Epithelial cell of esophagus (primary cell): ENCODE data around the gene HNRNPL.
"Not testable (repeated sequence)": the region's sequence is repeated elsewhere in the genome, so short reads cannot be mapped to it uniquely, and the experiment has no call there.

Experiments used
- DNase-seq: peaks from one replicate; pipeline ENCODE4 v3.0.0; 2010; ENCODE audit warnings: low read depth
- H3K4me3 ChIP-seq: 2 replicates; pipeline ENCODE4 v1.5.1; 2011; ENCODE audit warnings: mild to moderate bottlenecking, low read length, control low read depth
- TF ChIP-seq, protein P1 (sequence below): IDR thresholded peaks from 2 replicates; pipeline ENCODE4 v1.5.1; 2011; ENCODE audit warnings: low read depth, mild to moderate bottlenecking, low read length, control low read depth, inconsistent platforms; ENCODE audit not compliant: insufficient read depth; ENCODE audit errors: missing control alignments

HNRNPL gene

DNA sequence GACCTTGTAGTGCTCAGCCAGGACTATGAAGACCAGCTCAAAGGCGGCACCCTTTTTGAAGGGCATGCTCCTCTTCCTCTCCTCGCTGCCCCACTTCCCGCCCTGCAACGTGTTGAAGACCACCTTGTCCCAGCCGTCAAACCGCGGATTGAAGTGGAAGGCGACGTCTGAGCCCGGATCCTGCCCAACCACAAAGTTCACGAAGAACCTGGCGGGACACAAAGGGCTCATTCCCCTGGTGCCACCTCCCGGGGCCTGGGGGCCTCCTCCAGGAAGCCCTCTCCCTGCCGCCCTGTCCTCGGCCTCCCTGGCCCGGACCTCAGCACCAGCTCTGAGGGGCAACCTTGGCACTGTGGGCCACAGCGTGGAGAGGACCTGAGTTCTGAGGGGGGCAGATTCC, 41.0 kb downstream of the HNRNPL start:
- TF ChIP-seq, protein P1, sequence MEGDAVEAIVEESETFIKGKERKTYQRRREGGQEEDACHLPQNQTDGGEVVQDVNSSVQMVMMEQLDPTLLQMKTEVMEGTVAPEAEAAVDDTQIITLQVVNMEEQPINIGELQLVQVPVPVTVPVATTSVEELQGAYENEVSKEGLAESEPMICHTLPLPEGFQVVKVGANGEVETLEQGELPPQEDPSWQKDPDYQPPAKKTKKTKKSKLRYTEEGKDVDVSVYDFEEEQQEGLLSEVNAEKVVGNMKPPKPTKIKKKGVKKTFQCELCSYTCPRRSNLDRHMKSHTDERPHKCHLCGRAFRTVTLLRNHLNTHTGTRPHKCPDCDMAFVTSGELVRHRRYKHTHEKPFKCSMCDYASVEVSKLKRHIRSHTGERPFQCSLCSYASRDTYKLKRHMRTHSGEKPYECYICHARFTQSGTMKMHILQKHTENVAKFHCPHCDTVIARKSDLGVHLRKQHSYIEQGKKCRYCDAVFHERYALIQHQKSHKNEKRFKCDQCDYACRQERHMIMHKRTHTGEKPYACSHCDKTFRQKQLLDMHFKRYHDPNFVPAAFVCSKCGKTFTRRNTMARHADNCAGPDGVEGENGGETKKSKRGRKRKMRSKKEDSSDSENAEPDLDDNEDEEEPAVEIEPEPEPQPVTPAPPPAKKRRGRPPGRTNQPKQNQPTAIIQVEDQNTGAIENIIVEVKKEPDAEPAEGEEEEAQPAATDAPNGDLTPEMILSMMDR, result no peak
- no peak overlapping the region for H3K4me3 ChIP-seq
- no peak for DNase-seq

DNA sequence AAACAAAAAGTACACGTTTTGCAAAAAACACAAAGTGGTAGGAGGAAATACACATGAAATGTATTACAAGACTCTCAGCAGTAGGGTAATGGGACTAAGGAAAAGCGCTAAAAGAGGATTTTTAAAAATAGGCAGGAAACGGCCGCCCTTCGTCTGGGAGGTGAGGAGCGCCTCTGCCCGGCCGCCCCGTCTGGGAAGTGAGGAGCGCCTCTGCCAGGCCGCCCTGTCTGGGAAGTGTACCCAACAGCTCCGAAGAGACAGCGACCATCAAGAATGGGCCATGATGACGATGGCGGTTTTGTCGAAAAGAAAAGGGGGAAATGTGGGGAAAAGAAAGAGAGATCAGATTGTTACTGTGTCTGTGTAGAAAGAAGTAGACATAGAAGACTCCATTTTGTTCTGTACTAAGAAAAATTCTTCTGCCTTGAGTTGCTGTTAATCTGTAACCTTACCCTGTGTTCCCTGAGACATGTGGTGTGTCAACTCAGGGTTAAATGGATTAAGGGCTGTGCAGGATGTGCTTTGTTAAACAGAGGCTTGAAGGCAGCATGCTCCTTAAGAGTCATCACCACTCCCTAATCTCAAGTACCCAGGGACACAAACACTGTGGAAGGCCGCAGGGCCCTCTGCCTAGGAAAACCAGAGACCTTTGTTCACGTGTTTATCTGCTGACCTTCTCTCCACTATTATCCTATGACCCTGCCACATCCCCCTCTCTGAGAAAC, 42.2 kb downstream of the HNRNPL start:
- not testable (repeated sequence) for H3K4me3 ChIP-seq
- peak; percentile 54 for DNase-seq

DNA sequence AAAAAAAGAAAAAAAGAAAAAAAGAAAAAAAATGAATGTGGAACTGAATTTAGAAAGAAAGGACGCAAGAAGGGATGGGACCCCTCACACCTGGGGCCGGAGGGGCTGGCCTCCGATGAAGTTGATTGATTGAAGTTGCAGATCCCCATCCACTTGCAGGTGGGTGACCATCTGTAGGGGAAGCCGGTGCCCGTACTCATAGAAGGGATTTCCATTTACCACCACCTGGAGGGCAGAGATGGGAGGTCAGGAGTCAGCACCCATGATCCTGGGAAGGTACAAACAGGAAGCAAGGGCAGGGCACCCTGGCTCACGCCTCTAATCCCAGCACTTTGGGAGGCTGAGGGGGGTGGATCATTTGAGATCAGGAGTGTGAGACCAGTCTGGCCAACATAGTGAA, 43.4 kb downstream of the HNRNPL start:
- TF ChIP-seq, protein P1, result no peak
- DNase-seq, result no peak
- no peak overlapping the region for H3K4me3 ChIP-seq

DNA sequence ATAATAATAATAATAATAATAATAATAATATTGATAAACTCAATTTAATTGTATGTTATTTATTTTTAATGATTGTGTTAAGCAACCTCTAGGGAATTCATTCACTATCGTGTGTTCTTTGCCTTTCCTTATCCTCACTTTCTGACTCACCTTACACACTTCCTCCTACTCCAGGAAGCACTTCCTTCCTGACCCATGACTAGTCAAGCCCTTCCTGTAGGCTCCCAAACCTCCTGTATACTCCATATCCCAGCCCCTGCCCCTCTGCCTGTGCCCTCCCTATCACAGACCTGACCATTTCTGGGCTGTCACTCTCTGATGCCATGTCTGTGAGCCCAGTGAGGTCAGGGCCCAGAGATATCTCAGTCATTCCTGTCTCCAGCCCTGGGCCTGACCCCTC, 44.6 kb downstream of the HNRNPL start:
- DNase-seq, result peak; percentile 55
- TF ChIP-seq, protein P1, result no peak

DNA sequence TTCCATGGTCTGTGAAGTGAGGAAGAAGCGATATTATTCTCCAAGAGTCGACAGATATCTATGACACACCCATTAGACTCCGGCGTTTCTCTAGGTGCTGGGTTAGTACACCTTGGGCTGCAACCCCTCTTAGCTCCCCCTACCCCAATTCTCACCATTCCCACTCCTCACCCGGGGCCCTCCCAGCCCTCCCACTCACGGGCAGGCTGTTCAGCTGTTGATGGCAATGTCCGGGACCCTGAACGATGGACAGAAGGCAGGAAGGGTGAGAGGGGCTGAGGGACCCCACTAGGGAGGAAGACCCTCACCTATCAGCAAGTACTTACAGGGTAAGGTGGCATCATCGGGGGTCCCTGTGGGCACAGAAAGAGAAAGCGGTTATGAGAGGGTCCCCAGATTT, 46.2 kb downstream of the HNRNPL start:
- TF ChIP-seq, protein P1, result no peak
- H3K4me3 ChIP-seq, result no peak overlapping the region
- DNase-seq, result no peak

More for the DNA sequence above, 44.6 kb downstream of the HNRNPL start:
- H3K4me3 ChIP-seq, result no peak overlapping the region

DNA sequence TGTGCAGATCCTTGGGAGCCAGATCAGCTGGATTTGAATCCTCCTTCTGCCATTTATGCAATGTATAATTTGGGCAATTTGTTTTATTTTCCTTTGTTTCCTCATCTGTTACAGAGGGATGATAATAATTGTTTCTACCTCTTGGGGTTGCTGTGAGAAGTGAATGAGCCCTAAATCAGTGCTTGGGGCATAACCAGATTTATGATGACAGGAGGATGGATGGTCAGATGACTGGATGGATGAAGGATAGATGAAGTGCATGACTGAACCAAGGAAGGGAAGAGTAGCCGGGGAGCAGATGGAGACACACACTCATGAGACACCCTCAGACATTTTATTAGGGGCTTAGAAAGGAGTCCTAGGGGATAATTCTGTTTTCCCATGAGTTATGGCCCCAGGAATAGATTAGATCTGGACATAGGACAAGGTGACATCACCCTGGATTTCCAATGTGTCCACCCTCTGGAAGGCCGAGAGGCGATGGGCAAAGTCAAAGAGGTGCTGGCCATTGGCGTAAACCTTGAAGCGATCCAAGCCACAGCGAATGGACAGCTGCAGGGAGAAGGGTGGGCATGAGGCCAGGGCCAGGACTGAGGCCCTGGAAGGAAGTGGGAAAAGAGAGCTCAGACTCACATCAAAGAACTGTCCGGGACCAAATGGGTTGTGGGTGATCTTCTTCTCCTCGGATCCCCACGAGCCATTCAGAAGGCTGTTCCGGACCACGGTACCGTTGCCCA, 48.3 kb downstream of the HNRNPL start:
- DNase-seq, result no peak
- TF ChIP-seq, protein P1, result no peak
- no peak overlapping the region for H3K4me3 ChIP-seq

DNA sequence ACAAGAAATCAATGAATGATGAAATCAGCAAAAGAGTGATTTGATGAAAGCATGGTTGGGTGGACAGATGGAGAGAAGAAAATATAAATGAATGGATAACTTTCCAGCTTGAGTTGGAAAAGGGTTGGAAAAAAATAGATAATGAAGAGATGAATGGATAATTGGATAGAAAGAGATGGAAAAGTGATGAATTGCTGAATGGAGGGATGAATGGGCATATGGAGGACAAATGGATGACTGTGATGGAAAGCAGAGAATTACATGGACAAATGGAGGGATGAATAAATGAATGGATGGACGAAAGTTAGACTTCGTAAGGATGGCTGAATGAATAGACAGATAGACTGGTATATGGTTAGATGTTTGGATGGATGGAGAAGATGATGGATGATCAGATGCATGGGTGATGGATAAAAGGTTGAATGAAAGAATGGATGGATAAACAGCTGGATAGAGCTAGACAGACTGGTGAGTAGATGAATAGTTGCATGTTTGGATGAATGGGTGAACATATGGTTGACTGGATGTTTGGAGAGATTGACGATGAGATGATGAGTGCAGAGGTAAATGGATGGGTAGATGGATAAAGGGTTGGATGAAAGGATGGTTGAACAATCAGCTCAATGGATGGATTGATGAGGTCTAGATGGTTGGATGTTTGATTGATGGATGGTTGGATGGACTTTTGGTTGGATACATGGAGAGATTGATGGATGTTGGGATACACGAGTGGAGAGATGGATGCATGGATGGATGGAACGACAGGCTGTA, 49.0 kb downstream of the HNRNPL start:
- DNase-seq, result no peak
- TF ChIP-seq, protein P1, result no peak
- no peak overlapping the region for H3K4me3 ChIP-seq
